ENCODE data around the gene PPP2R2D. TPM values are rescaled to one million over a fixed set of nuclear protein-coding genes. Genes with fewer than 3 reads are reported as not detected.

PPP2R2D gene
- total RNA-seq, 2 donors from 2014 or later, result 32.5 to 40.7 TPM

DNA sequence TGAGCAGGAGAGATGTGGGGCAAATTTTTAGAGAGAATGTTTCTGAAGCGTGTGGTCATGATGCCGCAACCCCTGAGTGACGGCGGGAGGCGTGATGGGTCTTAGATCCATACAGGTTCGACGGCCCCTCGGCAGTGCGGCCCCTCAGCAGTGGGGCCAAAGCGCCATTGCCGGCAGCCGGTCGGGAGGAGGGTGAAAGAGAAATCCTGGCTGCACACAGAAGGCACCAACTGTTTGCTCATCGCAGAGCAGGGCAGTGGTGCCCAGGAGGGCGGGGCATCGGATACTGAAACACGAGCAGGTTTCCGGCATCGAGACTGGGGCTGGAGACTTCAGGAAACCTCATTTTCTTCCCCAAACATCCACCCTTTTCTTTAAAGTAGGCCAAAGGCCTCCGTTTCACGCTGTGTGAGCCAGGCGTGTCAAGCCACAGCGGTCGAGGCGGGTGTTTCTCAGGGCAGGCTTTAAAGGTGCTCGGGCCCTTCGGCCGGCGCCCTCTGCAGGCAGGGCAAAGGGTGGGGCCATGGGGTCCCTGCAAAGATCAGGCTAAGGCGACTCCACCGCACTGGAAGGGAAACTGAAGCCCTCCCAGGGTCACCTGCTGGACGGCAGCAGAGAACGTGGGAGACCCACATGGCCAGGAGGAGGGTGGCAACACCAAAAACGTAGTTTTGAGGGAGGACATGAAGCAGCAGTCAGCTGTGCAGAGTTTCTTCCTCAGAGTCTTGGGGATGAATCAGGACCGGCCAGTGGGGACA, 42.0 kb upstream of the PPP2R2D start:
- Mint-ChIP-seq H3K4me1 (ENCODE audit: low read depth) (no peaks in the 10 kb centered on the region), H3K27ac (no peak overlapping the region), H3K36me3 (ENCODE audit: insufficient read depth in 2 of 2) (no peaks in the 10 kb centered on the region), H3K27me3 (ENCODE audit: low read depth) (no peaks in the 10 kb centered on the region), H3K9me3 (no peaks in the 10 kb centered on the region), H3K4me3 (no peak overlapping the region)
- DNase-seq, result no peak
- ATAC-seq (replicated peaks in 1 of 2), result no peak

DNA sequence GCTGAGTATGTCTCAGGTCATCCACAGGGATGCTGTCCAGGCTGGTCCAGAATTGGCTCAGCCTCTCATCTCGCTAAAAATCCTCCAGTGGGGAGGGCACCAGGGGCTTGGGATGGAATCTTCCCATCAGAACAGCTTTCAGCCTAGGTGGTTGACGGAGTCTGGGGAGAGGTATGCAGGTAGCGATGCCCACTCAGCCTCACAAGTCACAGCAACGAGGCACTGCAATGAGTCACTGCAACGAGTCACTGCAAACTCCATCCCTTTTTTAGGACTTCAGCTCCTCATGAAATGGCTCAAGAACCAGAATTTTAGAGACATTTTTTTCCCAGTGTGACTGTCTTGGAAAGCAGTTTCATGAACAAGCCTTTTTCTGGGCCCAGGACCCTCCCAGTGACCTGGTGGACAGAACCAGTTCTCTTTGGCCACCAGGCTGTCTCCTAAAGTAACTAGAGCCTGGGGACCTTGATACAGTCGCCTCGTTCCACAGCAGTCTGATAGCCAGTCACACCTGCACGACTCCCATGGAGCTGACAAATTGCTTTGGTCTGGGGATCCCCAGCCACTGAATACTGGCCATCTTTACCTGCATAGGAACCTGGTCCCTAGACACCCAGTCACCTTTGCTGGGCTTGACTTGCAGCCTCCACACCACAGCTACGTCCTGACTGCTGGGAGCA, 41.3 kb upstream of the PPP2R2D start:
- H3K4me1 Mint-ChIP-seq (ENCODE audit: low read depth), result no peaks in the 10 kb centered on the region
- no peak overlapping the region for H3K4me3 Mint-ChIP-seq
- H3K27ac Mint-ChIP-seq, result no peak overlapping the region
- H3K27me3 Mint-ChIP-seq (ENCODE audit: low read depth), result no peaks in the 10 kb centered on the region
- DNase-seq, result no peak
- ATAC-seq (replicated peaks in 1 of 2), result no peak
- H3K9me3 Mint-ChIP-seq, result no peaks in the 10 kb centered on the region
- no peaks in the 10 kb centered on the region for H3K36me3 Mint-ChIP-seq (ENCODE audit: insufficient read depth in 2 of 2)

DNA sequence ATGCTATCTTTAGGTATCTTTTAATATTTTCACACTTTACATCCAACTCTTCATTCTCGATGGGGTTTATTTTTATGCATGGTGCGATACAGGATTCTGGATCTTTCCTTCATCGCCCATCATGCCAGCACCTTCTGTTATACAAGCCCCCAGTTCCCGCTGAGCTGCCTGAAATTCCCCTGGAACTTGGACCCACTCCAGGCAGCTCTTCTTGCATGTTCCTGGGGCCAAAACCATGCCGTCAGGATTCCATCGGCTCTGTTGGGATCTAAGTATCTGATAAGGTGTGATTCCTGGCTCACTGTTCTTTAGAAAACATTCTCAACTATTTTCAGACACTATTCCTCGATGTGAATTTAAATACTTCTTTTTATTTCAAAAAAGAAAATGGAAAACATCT, 40.5 kb upstream of the PPP2R2D start:
- Mint-ChIP-seq H3K36me3 (ENCODE audit: insufficient read depth in 2 of 2) (no peaks in the 10 kb centered on the region), H3K4me1 (ENCODE audit: low read depth) (no peaks in the 10 kb centered on the region), H3K27me3 (ENCODE audit: low read depth) (no peaks in the 10 kb centered on the region), H3K9me3 (no peaks in the 10 kb centered on the region), H3K4me3 (no peak overlapping the region), H3K27ac (no peak overlapping the region)
- no peak for DNase-seq
- ATAC-seq (replicated peaks in 1 of 2), result no peak

DNA sequence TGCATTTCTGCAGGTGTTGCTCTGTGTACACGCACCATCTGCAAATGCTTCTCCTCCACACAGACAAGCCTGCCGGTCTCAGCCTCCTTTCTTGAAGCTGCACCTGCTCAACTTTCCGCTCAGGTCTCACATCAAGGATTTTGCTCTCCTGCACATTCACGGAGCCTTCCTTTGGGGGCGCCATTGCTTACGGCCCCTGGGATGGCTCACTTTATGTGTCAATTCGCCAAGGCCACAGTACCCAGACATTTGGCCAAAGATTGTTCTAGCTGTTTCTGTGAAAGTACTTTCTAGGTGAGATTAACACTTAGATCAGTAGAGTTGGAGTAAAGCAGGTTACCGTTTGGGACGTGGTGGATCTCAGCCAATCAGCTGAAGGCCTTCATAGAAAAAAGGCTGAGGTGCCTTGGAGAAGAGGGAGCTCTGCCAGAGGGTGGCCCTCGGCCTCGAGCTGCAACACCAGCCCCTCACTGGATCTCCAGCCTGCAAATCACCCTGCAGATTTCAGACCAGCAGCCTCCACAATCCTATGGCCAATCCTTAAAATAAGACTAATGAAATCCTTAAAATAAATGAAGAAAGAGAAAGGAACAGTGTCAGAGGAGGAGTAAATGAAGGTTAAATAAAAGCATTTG, 39.9 kb upstream of the PPP2R2D start:
- Mint-ChIP-seq H3K27me3 (ENCODE audit: low read depth) (no peaks in the 10 kb centered on the region), H3K4me3 (no peak overlapping the region), H3K27ac (no peak overlapping the region), H3K9me3 (no peaks in the 10 kb centered on the region), H3K36me3 (ENCODE audit: insufficient read depth in 2 of 2) (no peaks in the 10 kb centered on the region), H3K4me1 (ENCODE audit: low read depth) (no peaks in the 10 kb centered on the region)
- DNase-seq (no peak), ATAC-seq (replicated peaks in 1 of 2) (no peak)

DNA sequence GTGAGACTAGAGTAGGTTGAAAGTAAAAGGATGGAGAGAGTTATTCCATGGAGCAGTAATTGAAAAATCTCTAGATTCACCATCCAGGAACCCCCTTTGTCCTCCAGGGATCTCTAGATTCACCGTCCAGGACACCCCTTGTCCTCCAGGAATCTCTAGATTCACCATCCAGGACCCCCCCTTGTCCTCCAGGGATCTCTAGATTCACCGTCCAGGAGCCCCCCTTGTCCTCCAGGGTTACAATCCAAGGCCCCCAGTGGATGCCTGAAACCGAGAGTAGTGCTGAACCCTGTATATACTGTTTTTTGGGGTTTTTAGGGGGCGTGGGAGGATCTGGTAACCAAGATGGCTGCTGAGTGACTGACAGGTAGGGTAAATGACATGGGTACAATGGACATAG, 38.3 kb upstream of the PPP2R2D start:
- ATAC-seq (replicated peaks in 1 of 2), result no peak
- no peaks in the 10 kb centered on the region for H3K27me3 Mint-ChIP-seq (ENCODE audit: low read depth)
- no peaks in the 10 kb centered on the region for H3K36me3 Mint-ChIP-seq (ENCODE audit: insufficient read depth in 2 of 2)

DNA sequence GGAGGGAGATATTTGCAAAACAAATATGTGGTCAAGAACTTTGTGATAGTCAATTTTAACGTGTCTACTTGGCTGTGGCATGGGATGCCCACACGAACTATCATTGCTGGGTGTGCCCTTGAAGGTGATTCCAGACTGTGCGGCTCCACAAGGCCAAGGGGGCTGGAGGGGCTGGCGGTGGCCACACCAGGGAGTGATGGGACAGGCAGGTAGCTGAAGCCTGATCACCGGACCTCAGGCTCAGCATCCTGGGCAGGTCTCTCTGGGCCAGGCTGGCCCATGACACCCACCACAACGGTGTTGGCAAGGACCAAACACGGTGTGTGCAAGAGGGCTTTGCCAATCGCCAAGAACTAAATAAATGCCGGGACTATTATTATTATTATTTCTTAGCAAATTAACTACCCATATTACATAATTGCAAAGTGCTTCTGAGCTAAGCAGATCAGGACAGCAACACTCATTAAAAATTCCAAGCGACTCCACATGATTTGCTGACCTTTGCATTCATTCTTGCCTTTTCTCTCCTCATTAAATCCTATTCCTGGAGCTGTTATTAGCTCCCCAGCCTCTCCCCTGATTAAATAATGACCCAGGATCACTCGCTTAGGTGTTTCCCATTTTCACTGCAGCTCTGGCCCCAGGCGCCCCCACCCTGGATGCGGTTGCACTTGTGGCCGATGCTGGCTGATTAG, 35.4 kb upstream of the PPP2R2D start:
- Mint-ChIP-seq H3K4me1 (ENCODE audit: low read depth) (no peaks in the 10 kb centered on the region), H3K4me3 (no peak overlapping the region), H3K9me3 (no peaks in the 10 kb centered on the region), H3K27me3 (ENCODE audit: low read depth) (no peaks in the 10 kb centered on the region), H3K36me3 (ENCODE audit: insufficient read depth in 2 of 2) (no peaks in the 10 kb centered on the region), H3K27ac (no peak overlapping the region)
- DNase-seq (no peak), ATAC-seq (replicated peaks in 1 of 2) (no peak)

More for the DNA sequence above, 38.3 kb upstream of the PPP2R2D start:
- no peak for DNase-seq
- Mint-ChIP-seq H3K9me3 (no peaks in the 10 kb centered on the region), H3K27ac (no peak overlapping the region), H3K4me1 (ENCODE audit: low read depth) (no peaks in the 10 kb centered on the region), H3K4me3 (no peak overlapping the region)

DNA sequence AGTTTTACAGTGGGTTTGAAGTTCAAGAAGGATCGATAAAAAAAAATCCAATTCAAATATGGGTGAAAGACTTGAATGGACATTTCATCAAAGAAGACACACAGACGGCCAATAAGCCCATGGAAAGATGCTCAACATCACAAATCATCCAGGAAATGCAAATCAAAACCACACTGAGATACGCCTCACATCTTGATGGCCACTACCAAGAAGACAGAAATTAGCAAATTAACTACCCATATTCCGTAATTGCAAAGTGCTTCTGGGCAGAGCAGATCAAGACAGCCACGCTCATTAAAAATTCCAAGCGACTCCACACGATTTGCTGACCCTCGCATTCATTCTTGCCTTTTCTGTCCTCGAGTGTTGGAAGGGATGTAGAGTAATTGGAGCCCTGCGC, 34.1 kb upstream of the PPP2R2D start:
- DNase-seq (no peak), ATAC-seq (replicated peaks in 1 of 2) (no peak)
- H3K4me1 Mint-ChIP-seq (ENCODE audit: low read depth), result no peaks in the 10 kb centered on the region
- no peaks in the 10 kb centered on the region for H3K27me3 Mint-ChIP-seq (ENCODE audit: low read depth)
- no peak overlapping the region for H3K4me3 Mint-ChIP-seq
- no peaks in the 10 kb centered on the region for H3K9me3 Mint-ChIP-seq
- no peaks in the 10 kb centered on the region for H3K36me3 Mint-ChIP-seq (ENCODE audit: insufficient read depth in 2 of 2)
- no peak overlapping the region for H3K27ac Mint-ChIP-seq

DNA sequence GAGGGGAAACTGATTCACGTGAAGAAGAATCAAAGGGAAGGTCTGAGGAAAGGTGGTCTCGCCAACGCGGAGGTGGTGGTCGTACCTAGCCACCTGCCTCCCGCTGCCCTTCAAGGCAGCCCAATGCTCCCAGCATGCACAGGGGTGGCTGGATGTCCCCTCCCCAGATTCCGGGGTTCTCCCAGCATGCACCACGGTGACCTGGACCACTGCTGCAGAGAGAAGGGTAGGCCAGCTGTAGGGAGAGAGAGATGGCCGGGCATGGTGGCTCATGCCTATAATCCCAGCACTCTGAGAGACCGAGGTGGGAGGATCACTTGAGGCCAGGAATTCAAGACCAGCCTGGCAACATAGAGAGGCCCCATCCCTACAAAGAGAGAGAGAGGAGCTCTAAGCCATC, 32.4 kb upstream of the PPP2R2D start:
- Mint-ChIP-seq H3K27ac (no peak overlapping the region), H3K9me3 (no peaks in the 10 kb centered on the region), H3K4me1 (ENCODE audit: low read depth) (no peaks in the 10 kb centered on the region), H3K36me3 (ENCODE audit: insufficient read depth in 2 of 2) (no peaks in the 10 kb centered on the region), H3K27me3 (ENCODE audit: low read depth) (no peaks in the 10 kb centered on the region), H3K4me3 (no peak overlapping the region)
- no peak for ATAC-seq (replicated peaks in 1 of 2)
- DNase-seq, result no peak

DNA sequence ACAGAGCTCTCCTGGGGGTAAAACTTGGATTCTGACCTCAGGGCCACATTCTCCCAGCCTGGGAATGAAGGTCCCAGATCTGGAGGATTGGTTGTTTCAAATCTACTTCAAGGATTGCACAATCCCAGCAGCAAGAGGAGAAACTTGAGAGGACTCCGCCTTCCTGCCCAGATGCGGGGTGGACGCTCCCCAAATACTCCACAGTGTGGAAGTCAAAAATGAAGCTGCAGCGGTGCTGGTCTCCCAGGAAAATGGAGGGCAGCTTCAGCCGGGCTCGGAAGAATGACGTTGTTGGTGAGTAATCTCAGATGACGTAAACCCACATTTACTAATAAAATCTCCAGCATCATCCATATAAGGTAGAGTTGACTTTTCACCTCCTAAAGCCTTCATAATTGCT, 31.5 kb upstream of the PPP2R2D start:
- DNase-seq (no peak), ATAC-seq (replicated peaks in 1 of 2) (no peak)
- Mint-ChIP-seq H3K27me3 (ENCODE audit: low read depth) (peaks cover 4% of the 10 kb centered on the region), H3K36me3 (ENCODE audit: insufficient read depth in 2 of 2) (no peaks in the 10 kb centered on the region), H3K27ac (no peak overlapping the region), H3K4me3 (no peak overlapping the region), H3K4me1 (ENCODE audit: low read depth) (no peaks in the 10 kb centered on the region), H3K9me3 (no peaks in the 10 kb centered on the region)

DNA sequence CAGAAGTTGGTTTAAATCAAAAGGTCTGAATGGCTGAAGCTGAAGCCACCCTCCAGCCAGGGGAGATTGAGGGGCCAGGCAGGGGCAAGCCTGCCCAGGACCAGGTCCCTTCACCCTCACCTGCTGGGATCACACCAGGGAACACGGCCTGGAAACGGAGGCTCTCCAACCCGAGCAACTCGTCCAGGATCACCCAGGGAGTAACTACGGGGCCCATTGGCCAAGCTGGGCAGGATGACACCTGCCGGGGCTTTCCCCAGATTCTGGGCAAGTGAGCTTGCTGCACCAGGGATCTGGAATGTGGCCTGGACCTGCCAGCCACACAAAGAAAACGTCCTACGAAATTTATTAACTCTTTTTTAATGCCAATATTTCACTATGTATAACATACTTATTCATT, 30.4 kb upstream of the PPP2R2D start:
- peaks cover 10% of the 10 kb centered on the region for H3K27me3 Mint-ChIP-seq (ENCODE audit: low read depth)
- no peak for ATAC-seq (replicated peaks in 1 of 2)

DNA sequence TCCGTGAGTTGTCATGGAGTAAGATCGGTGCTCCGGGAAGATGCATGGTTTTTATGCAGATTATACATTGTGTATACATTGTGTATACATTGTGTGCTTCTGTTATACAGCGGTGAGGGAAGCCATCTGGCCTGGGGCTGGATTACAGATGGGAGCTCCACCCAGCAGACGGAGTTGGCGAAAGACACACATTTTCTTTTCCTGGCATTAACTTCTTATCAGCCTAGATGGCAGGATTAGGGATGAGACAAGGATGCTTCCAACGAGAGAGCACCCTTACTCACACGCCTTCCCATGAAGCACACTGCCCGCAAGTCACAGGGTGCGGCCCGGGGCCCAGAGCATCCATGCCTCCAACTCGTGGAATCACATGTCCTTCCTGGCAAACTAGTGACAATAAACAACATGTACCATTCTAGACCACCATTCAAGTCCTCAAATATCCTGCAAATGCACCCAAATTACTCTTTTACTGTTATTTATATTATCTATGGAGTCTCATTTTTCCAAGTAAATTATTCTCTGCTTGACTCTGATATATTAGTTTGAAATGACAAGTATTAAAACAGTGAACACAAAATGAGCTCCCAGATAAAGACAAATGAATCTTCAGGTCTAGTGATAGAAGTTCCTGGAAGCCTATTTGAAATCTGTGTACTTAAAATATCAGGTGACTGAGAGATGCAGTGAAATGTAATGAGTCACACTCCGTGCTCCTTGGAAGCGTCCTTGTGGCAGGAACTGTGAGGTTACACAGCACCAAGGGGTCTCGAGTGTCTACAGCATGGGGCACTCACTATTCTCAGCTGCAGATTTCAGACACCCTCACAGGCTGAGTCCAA, 29.8 kb upstream of the PPP2R2D start:
- H3K27me3 Mint-ChIP-seq (ENCODE audit: low read depth), result peaks cover 10% of the 10 kb centered on the region
- no peaks in the 10 kb centered on the region for H3K4me1 Mint-ChIP-seq (ENCODE audit: low read depth)
- no peak for ATAC-seq (replicated peaks in 1 of 2)
- H3K27ac Mint-ChIP-seq, result no peak overlapping the region
- no peak for DNase-seq
- H3K9me3 Mint-ChIP-seq, result no peaks in the 10 kb centered on the region
- no peak overlapping the region for H3K4me3 Mint-ChIP-seq
- H3K36me3 Mint-ChIP-seq (ENCODE audit: insufficient read depth in 2 of 2), result no peaks in the 10 kb centered on the region

More for the DNA sequence above, 30.4 kb upstream of the PPP2R2D start:
- Mint-ChIP-seq H3K36me3 (ENCODE audit: insufficient read depth in 2 of 2) (no peaks in the 10 kb centered on the region), H3K4me1 (ENCODE audit: low read depth) (no peaks in the 10 kb centered on the region), H3K9me3 (no peaks in the 10 kb centered on the region), H3K4me3 (no peak overlapping the region), H3K27ac (no peak overlapping the region)
- no peak for DNase-seq

DNA sequence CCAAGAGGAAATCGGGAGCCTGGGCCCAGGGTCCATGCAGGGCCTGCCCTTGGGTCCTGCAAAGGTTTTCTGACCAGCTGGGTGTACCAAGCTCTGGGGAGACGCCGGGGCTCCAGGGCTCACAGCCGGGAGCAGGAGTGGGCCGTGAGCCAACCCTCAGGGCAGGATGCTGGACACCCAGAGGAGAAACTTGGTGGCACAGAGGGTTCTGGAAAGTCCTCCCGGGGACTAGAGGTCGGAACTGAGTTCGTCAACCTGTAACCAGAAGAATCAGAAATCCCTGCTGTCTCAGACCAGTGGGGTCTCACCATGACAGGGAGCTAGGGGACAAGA, 29.2 kb upstream of the PPP2R2D start:
- Mint-ChIP-seq H3K36me3 (ENCODE audit: insufficient read depth in 2 of 2) (no peaks in the 10 kb centered on the region), H3K27ac (no peak overlapping the region), H3K4me3 (no peak overlapping the region), H3K9me3 (no peaks in the 10 kb centered on the region), H3K4me1 (ENCODE audit: low read depth) (no peaks in the 10 kb centered on the region), H3K27me3 (ENCODE audit: low read depth) (peaks cover 16% of the 10 kb centered on the region)
- no peak for ATAC-seq (replicated peaks in 1 of 2)
- DNase-seq, result no peak

All from activated T-cell treated with anti-CD3 and anti-CD28 coated beads, Interleukin-2, amount 50 U/mL, for 72 hours (primary cell).